CD4-positive, alpha-beta T cell treated with Interleukin-4 for 4 hours (primary cell): ENCODE results near the gene CEP295NL.
"Not testable (repeated sequence)": the region's sequence is repeated elsewhere in the genome, so short reads cannot be mapped to it uniquely, and the experiment has no call there.

Experiments
- DNase-seq: peaks from one replicate; pipeline ENCODE4 v3.0.0-alpha.2; 2020

The CEP295NL gene

DNA sequence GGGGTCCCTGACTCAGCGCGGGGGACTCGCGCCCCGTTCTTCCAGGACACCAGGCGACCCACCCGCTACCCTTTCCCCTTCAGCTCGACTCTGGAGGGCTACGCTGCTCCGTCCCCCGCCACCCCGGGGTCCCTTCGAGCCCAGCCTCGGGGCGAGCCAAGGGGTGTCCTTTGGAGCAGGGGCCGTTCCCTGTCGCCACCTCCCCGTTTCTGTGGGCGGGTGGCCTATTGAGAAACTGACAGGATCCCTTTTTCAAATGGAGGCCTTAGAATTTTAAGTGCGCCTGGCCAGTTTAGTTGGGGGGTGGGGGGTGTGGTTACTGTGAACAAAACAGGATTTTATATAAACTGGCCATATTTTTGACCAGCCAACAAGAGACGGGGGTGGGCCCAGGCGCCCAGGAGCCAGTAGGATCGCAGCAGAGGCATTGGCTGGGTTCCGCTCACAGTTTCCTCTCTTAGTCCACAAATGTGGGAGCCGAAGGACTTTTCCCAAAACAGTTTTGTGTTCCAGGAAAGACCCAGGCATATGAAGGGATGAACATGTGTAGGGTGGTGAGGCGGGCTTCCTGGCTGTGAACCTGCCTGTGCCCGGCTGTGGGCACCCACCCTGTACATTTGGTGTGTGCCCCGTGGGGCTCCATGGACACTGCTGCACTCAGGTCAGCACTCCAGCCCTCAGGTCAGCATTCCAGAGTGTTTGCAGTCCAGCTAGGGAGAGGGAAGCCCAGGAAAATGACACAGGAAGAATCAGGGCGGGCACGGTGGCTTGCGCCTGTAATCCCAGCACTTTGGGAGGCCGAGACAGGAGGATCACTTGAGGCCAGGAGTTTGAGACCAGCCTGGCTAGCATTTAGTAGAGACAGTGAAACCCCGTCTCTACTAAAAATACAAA is 22.9 kb upstream of the CEP295NL start:
- no peak for DNase-seq

DNA sequence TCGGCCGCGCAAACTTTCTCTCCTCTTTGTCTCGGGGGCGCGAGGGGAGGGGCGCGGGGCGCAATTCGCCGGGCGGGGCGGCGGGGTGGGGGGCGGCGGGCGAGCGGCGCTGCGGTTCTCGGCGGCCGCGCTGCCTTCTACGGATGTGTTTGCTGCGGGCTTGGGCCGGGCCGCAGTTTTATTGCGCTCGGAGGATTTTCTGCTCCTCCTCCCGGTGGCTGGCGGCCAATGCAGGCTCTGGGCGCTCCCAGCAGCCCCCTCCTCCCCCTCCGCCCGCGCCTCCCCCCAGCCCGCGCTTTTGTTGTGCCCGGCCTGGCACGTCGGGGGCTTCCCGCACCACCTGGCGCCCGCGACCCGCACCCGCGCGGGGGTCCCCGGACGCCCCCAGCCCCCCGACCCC is 22.2 kb upstream of the CEP295NL start, which contains the start of gene TIMP2:
Gene TIMP2 (minus strand): TSS at position 154 of the 400 bp plus-strand sequence. CDS start 299 bp downstream, outside the sequence.
- DNase-seq = peak; percentile 57

DNA sequence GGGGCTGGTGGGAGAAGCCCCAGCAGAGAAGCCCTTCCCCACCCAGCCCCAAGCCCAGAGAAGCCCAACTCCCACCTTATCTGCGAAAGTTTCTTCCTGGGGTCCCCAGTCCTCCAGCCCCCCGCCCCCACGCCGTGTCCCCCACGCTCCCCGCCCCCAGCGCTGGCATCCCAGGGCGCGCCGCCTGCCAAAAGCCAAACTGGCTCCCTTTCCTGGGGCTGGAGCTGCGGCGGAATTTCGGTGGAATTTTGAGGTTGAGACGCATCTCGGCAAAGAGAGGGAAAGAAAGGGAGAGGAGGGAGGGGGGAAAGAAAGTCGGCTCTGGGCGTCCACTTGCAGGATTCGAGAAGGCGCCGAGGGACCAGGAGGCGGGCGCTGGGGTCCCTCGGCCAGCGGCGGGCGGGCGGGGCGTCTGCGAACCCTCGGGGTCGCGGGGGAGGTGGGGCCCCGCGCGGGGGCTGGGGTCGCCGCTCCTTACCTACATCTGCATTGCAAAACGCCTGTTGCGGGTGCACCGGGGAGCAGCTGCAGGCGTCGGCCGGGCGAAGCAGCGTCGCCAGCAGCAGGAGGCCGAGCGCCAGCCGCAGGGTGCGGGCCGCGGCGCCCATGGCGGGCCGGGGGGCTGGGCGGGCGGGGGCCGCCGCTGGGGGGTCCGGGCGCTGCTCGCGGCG is 21.6 kb upstream of the CEP295NL start:
- no peak for DNase-seq

DNA sequence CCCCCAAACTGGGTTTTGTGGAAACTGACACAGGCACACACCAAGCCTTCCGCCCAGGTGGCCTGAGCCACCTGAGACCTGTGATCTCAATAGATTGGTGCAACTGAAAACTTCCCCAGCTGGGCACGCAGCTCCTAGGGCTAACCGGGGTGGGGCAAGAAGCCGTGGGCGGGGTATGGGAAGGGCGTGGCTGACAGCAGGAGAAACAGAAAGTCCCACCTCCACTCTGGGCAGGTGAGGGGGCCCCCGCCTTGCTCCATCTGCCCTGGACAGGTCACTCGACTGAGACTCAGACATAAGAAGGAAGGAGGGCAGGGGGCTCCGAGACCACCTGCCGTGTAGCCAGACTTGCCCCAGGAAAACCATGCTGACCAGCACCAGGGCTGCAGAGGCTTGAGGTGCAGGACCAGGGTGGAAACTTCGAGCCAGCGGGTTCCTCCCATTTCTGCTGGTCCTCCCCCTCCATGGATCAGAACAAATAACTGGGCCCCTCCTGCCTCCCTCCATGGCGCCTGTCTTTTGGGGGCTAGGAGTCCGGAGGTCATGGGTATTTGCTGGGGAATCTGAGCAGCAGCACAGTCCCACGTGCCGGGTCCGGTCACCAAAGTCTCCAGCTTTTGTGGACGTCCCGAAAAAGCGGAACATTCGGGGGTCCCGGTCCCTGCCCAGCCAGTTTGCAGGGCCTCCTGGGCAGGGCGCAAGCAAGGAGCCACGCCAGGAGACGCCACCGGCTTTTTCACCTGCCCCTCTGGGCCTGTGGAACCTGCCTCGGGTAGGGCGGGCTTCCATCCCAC is 20.9 kb upstream of the CEP295NL start:
- DNase-seq = peak; percentile 37

- no peak for DNase-seq
Observed at GRCh38 chr17:78922816-78923498, 20.0 kb upstream of the CEP295NL start.

- DNase-seq = no peak
Observed at GRCh38 chr17:78921437-78921971, 18.5 kb upstream of the CEP295NL start.

GRCh38 chr17:78920528-78920927 is 17.5 kb upstream of the CEP295NL start:
- no peak for DNase-seq

DNA sequence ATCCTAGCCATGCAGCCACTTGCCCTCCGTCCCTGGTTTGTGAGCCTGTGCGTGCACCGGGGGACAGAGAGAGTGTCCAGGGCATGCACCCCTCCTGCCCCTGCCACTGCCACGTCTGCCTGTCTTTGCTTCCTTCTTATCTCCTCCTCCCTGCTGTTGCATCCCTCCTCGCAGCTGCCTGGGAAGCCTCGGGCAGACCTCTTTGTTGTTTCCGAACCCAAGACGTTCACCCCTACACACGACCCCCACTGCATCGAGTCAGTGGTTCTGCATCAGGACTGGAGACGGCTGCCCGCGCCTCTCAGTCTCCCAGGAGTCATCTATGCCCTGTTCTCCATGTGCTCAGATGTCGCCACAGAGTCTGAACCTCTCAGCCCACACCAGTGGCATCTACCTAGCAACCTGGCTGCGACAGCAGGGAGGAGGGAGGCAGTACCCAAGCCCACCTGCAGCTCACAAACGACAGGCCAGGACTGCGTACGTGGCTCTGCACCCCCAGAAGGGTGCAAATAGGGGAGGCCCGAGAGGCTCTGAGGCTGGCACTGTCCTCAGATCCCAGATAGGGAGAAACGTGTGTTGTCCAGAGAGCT is 17.0 kb upstream of the CEP295NL start:
- no peak for DNase-seq

- DNase-seq = no peak
Observed at GRCh38 chr17:78918979-78919378, 16.0 kb upstream of the CEP295NL start.

GRCh38 chr17:78917451-78918275 is 14.7 kb upstream of the CEP295NL start:
- DNase-seq = no peak

- peak; percentile 10 for DNase-seq
Observed at GRCh38 chr17:78915872-78916632, 13.1 kb upstream of the CEP295NL start.

DNA sequence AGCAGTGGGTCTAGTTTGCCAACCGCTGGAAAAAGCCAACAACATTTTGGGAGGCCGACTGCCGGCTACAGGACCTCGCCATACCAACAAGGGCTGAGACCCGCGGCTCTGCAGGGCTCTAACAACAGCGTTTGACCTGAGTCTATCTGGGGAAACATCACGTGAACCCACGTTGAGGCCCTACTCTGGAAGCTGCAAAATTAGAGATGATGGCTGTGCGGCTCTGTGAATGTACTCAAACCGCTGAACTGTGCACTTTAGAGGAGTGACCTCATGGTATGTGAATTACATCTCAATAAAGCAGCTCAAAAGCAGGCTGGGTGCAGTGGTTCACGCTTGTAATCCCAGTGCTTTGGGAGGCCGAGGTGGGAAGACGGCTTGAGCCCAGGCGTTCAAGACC is 10.1 kb upstream of the CEP295NL start:
- DNase-seq = no peak

GRCh38 chr17:78912082-78912481 is 9.1 kb upstream of the CEP295NL start:
- no peak for DNase-seq

- not testable (repeated sequence) for DNase-seq
Observed at GRCh38 chr17:78911543-78911942, 8.5 kb upstream of the CEP295NL start.

DNA sequence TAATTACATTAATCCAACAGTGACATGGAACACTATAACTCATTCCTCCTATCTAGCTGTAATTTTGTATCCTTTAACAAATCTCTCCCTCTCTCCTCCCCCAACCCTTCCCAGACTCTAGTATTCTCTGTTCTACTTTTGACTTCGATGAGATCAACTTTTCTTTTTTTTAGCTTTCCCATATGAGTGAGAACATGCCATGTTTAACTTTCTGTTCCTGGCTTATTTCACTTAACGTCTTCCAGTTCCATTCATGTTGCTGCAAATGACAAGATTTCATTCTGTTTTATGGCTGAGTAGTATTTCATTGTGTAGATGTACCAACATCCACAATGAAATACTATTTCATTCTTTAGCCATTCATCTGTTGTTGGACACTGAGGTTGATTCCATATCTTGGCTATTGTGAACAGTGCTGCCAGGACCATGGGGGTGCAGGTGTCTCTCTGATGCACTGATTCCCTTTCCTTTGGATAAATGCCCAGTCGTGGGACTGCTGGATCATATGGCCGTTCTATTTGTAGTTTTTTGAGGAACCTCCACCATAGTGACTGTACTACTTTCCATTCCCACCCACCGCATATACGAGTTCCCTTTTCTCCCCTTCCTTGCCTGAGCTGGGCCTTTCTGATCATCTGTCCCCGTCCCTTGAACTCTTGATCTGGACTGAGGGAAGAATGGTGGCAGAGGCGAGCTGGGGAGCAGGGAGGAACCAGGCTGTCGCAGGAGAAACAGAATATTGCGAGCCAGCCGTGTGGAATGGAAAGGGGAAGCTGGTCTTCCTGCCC is 7.7 kb upstream of the CEP295NL start:
- no peak for DNase-seq

- DNase-seq = no peak
Observed at GRCh38 chr17:78908426-78908825, 5.4 kb upstream of the CEP295NL start.

DNA sequence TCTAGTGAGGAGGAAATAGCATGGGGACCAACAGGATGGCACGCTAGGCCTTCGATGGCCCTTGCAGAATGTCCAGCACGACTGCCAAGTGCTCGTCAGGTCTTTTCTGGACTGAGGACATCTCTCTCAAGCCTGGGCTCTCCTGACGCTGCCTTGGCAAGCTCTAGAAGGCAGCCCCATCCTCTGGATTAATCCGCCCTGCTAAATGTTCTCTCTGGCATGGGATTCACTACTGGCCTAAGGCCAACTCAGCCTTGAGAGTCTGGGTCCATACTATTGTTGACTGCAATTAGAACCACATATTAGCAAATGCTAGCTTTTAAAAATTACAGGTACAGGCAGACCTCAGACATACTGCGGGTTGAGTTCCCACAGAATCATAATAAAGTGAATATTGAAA is 2.5 kb upstream of the CEP295NL start:
- no peak for DNase-seq

GRCh38 chr17:78905116-78905515 is 2.1 kb upstream of the CEP295NL start:
- DNase-seq = no peak

DNA sequence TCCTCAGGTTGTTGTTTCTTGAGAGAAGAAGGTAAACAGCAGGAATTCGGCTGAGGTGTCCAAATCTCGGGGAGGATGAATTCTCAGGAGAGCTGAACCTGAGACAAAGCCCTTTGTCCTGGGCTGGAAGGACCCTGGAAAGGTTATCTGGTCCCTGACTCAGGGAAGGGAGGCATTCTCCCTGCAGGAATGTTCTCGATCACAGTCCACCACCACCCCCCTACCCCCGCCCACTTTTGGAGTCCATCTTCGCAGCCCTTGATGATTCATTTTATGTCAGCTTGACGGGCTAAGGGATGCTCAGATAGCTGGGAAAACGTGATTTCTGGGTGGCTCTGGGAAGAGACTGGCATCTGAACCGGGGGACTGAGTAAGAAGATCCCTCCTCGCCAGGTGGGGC is 1.4 kb upstream of the CEP295NL start:
- no peak for DNase-seq
